ENCODE measurements around the gene CDC42SE2. TPM values are rescaled to one million over a fixed set of nuclear protein-coding genes. Genes with fewer than 3 reads are reported as not detected.

The CDC42SE2 gene
- total RNA-seq, 1 experiment from 2014 or later, result 23.2 TPM

DNA sequence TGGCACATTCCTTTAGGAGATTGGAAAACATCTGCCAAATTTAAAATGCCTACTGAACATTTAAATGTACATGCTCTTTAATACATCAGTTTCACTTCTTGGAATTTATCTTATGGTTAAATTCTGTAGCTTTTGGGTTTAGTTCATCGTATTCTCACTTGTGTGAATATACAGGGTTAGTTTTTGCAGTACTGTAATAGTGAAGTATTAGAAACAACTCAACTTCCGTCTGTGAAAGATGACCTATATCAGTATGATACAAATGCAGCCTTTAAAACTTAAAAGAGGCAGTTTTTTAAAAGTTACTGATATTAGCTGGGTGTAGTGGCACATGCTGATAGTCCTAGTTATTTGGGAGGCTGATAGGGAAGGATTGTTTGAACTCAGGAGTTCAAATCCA, 57.2 kb downstream of the CDC42SE2 start:
- Histone ChIP-seq H3K79me1 (ENCODE audit: insufficient read depth, low read depth, low read length, poor library complexity, severe bottlenecking) (no peaks in the 10 kb centered on the region), H2BK5ac (ENCODE audit: insufficient read length, low read length) (no peak overlapping the region), H2AK5ac (ENCODE audit: insufficient read length, low read length) (no peak overlapping the region), H3K4me1 (ENCODE audit: insufficient read depth, low read length) (peaks cover 4% of the 10 kb centered on the region), H3K18ac (ENCODE audit: insufficient read length, low read depth, low read length) (no peak overlapping the region), H3T11ph (ENCODE audit: low read length) (no peak overlapping the region), H3K23me2 (ENCODE audit: insufficient read length, low read depth, low read length, poor library complexity, severe bottlenecking) (no peaks in the 10 kb centered on the region), H3K9ac (ENCODE audit: extremely low read depth, insufficient read length, low read length) (no peak overlapping the region), H3K56ac (ENCODE audit: insufficient read length, low read depth, low read length) (no peak overlapping the region), H3K79me2 (ENCODE audit: insufficient read depth, low read length) (no peaks in the 10 kb centered on the region), H4K5ac (ENCODE audit: insufficient read length, low read depth, low read length) (no peak overlapping the region), H4K8ac (replicated peaks; ENCODE audit: insufficient read length, low read depth, low read length) (no peak overlapping the region), H2AFZ (ENCODE audit: low read length) (no peak overlapping the region), H3K23ac (ENCODE audit: insufficient read length, low read depth, low read length) (no peak overlapping the region), H4K91ac (ENCODE audit: insufficient read length, low read depth, low read length) (no peak overlapping the region), H3K14ac (ENCODE audit: insufficient read depth, low read length) (no peak overlapping the region), H3K27me3 (ENCODE audit: insufficient read depth, low read length) (no peaks in the 10 kb centered on the region), H3K9me3 (ENCODE audit: control insufficient read depth, low read depth, low read length) (no peaks in the 10 kb centered on the region), H2BK20ac (ENCODE audit: low read depth, low read length, poor library complexity, severe bottlenecking) (no peak overlapping the region), H2BK15ac (ENCODE audit: low read depth, low read length) (no peak overlapping the region), H4K20me1 (ENCODE audit: control insufficient read depth, insufficient read depth, insufficient read length) (no peaks in the 10 kb centered on the region), H3K27ac (ENCODE audit: insufficient read length, low read depth, low read length) (no peak overlapping the region), H2BK120ac (ENCODE audit: low read depth, low read length, poor library complexity, severe bottlenecking) (no peak overlapping the region), H2BK12ac (ENCODE audit: insufficient read length, low read depth, low read length) (no peak overlapping the region), H3K4me2 (ENCODE audit: insufficient read depth, insufficient read length, low read length) (no peak overlapping the region), H3K4ac (ENCODE audit: low read depth, low read length) (no peak overlapping the region)
- Mint-ChIP-seq H3K27ac (no peak overlapping the region), H3K36me3 (ENCODE audit: insufficient read depth in 1 of 3, low read depth in 3 of 3) (peaks cover 11 to 36% (median 22%) of the 10 kb centered on the region in 3 experiments), H3K4me1 (peaks cover 29 to 31% of the 10 kb centered on the region in 2 experiments), H3K4me3 (no peak overlapping the region), H3K9me3 (peaks cover 0 to 9% of the 10 kb centered on the region in 2 experiments; a peak in 3 of 5 replicates), H3K27me3 (ENCODE audit: low read depth) (no peaks in the 10 kb centered on the region)
- WGBS (ENCODE audit: extremely low coverage, insufficient read length, low lambda C conversion rate), result no CpG with 5 or more reads among the region's 2 CpGs
- TF ChIP-seq, protein P1, sequence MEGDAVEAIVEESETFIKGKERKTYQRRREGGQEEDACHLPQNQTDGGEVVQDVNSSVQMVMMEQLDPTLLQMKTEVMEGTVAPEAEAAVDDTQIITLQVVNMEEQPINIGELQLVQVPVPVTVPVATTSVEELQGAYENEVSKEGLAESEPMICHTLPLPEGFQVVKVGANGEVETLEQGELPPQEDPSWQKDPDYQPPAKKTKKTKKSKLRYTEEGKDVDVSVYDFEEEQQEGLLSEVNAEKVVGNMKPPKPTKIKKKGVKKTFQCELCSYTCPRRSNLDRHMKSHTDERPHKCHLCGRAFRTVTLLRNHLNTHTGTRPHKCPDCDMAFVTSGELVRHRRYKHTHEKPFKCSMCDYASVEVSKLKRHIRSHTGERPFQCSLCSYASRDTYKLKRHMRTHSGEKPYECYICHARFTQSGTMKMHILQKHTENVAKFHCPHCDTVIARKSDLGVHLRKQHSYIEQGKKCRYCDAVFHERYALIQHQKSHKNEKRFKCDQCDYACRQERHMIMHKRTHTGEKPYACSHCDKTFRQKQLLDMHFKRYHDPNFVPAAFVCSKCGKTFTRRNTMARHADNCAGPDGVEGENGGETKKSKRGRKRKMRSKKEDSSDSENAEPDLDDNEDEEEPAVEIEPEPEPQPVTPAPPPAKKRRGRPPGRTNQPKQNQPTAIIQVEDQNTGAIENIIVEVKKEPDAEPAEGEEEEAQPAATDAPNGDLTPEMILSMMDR (conservative IDR thresholded peaks at IDR 0.05), result no peak
- no peak for DNase-seq
